Skin of body (tissue), 2 donors: ENCODE data around the gene ZNF598. TPM values are rescaled to one million over a fixed set of nuclear protein-coding genes. Genes with fewer than 3 reads are reported as not detected.
"Not testable (repeated sequence)": the region's sequence is repeated elsewhere in the genome, so short reads cannot be mapped to it uniquely, and the experiment has no call there.

Source experiments
- DNase-seq: peaks from one replicate; lab custom pipeline; 2025; lab: John Stamatoyannopoulos, UW
- total RNA-seq: library from RNA; depleted of rRNA; stranded (reverse); fragments of >200 nt; gene quantifications from one replicate; pipeline ENCODE4 v1.2.3, GENCODE V29; 2014

The ZNF598 gene
- total RNA-seq, 1 donor from 2014 or later: 12.8 TPM

GRCh38 chr16:1977875-1978268 is 31.7 kb downstream of the ZNF598 start:
- DNase-seq: no peak

- DNase-seq: no peak
Measured at GRCh38 chr16:1976951-1977874, 32.4 kb downstream of the ZNF598 start.

GRCh38 chr16:1976216-1976520 is 33.5 kb downstream of the ZNF598 start:
- no peak for DNase-seq

- DNase-seq: no peak
Measured at GRCh38 chr16:1975432-1976215, 34.0 kb downstream of the ZNF598 start.

- no peak for DNase-seq
Measured at GRCh38 chr16:1974157-1975070, 35.2 kb downstream of the ZNF598 start.

GRCh38 chr16:1973461-1974156 is 36.0 kb downstream of the ZNF598 start:
- DNase-seq: no peak

GRCh38 chr16:1972490-1972877 is 37.1 kb downstream of the ZNF598 start:
- no peak for DNase-seq

GRCh38 chr16:1971796-1972489 is 37.7 kb downstream of the ZNF598 start, which contains the start of gene TBL3:
Gene TBL3 (plus strand): TSS chr16:1972053. CDS start chr16:1972165, 112 bp downstream.
- peak; percentile 93 for DNase-seq

- DNase-seq: no peak
Measured at GRCh38 chr16:1968146-1968953, 41.3 kb downstream of the ZNF598 start.

GRCh38 chr16:1966460-1966859 is 43.2 kb downstream of the ZNF598 start, which contains the start of gene RNF151:
Gene RNF151 (plus strand): TSS chr16:1966856. CDS start chr16:1966882, 26 bp downstream.
- no peak for DNase-seq

GRCh38 chr16:1965396-1966001 is 44.1 kb downstream of the ZNF598 start:
- DNase-seq: no peak

GRCh38 chr16:1964506-1965395 is 44.9 kb downstream of the ZNF598 start, which contains the start of gene RPS2:
Gene RPS2 (minus strand): TSS chr16:1964826. CDS start chr16:1964625, 201 bp downstream.
- peak; percentile 98 for DNase-seq

- no peak for DNase-seq
Measured at GRCh38 chr16:1963806-1964505, 45.7 kb downstream of the ZNF598 start.

GRCh38 chr16:1962161-1963153 is 47.2 kb downstream of the ZNF598 start:
- not testable (repeated sequence) for DNase-seq

- DNase-seq: no peak
Measured at GRCh38 chr16:1961651-1962067, 48.0 kb downstream of the ZNF598 start.
